Keratinocyte (primary cell): ENCODE measurements around the gene DNAJC8. TPM values are rescaled to one million over a fixed set of nuclear protein-coding genes. Genes with fewer than 3 reads are reported as not detected.

Experiments
- DNase-seq: peaks from one replicate; pipeline ENCODE4 v3.0.0-alpha.2; 2011; ENCODE audit warnings: low read depth, missing footprints, low spot score
- FAIRE-seq: peaks from 2 replicates; lab custom pipeline; 2011; peaks lifted over from hg19 to GRCh38; lab: Jason Lieb, UNC
- H2AFZ ChIP-seq: 2 replicates; pipeline ENCODE4 v1.6.0; 2012; ENCODE audit warnings: low read length, control low read depth, inconsistent platforms; ENCODE audit not compliant: control insufficient read depth
- H3K27ac ChIP-seq: 2 replicates; pipeline ENCODE4 v1.5.1; 2011; ENCODE audit warnings: low read length; ENCODE audit not compliant: control insufficient read depth, insufficient read depth
- H3K27me3 ChIP-seq: 3 replicates; pipeline ENCODE4 v1.6.0; 2011; ENCODE audit warnings: low read length; ENCODE audit not compliant: control insufficient read depth, insufficient read depth; ENCODE audit errors: extremely low read depth
- H3K36me3 ChIP-seq, 2 experiments: 2 replicates in 1 of 2; 3 replicates in 1 of 2; pipeline ENCODE4 v1.5.1; 2011; ENCODE audit warnings: low read length in 2 of 2, mild to moderate bottlenecking in 1 of 2; ENCODE audit not compliant: control insufficient read depth in 2 of 2, insufficient read depth in 2 of 2; ENCODE audit errors: extremely low read depth in 1 of 2
- H3K4me1 ChIP-seq: 3 replicates; pipeline ENCODE4 v1.5.1; 2011; ENCODE audit warnings: low read length; ENCODE audit not compliant: control insufficient read depth, insufficient read depth; ENCODE audit errors: extremely low read depth
- H3K4me2 ChIP-seq: 3 replicates; pipeline ENCODE4 v1.6.0; 2011; ENCODE audit warnings: low read depth, low read length; ENCODE audit not compliant: control insufficient read depth, insufficient read depth; ENCODE audit errors: extremely low read depth
- H3K4me3 ChIP-seq, 3 experiments: fragments of 200-600 bp in 1 of 3; sonication (generic) in 1 of 3; 2 replicates in 2 of 3; 3 replicates in 1 of 3; pipeline ENCODE4 v1.5.1; 2011 to 2016; ENCODE audit warnings: low read length in 3 of 3, mild to moderate bottlenecking in 3 of 3, control low read depth in 2 of 3, inconsistent platforms in 1 of 3, low read depth in 1 of 3, mixed read lengths in 1 of 3, mixed run types in 1 of 3, moderate library complexity in 1 of 3; ENCODE audit not compliant: control insufficient read depth in 2 of 3, insufficient read depth in 2 of 3; ENCODE audit errors: extremely low read depth in 1 of 3
- H3K79me2 ChIP-seq: 2 replicates; pipeline ENCODE4 v1.6.0; 2012; ENCODE audit warnings: low read length; ENCODE audit not compliant: control insufficient read depth, insufficient read depth
- H3K9ac ChIP-seq: 3 replicates; pipeline ENCODE4 v1.6.0; 2011; ENCODE audit warnings: low read length; ENCODE audit not compliant: control insufficient read depth, insufficient read depth; ENCODE audit errors: extremely low read depth
- H3K9me1 ChIP-seq: 3 replicates; pipeline ENCODE4 v1.6.0; 2011; ENCODE audit warnings: low read length; ENCODE audit not compliant: control insufficient read depth, insufficient read depth; ENCODE audit errors: extremely low read depth
- H3K9me3 ChIP-seq: 2 replicates; pipeline ENCODE4 v1.5.1; 2012; ENCODE audit warnings: low read depth, low read length; ENCODE audit not compliant: control insufficient read depth
- H4K20me1 ChIP-seq: 3 replicates; pipeline ENCODE4 v1.6.0; 2011; ENCODE audit warnings: low read length; ENCODE audit not compliant: control insufficient read depth, insufficient read depth; ENCODE audit errors: extremely low read depth
- EZH2 ChIP-seq: IDR thresholded peaks from one replicate; pipeline ENCODE4 v1.6.1; 2012; ENCODE audit warnings: inconsistent platforms, mild to moderate bottlenecking, low read length, moderate library complexity
- dilution Hi-C: fragments of 300-500 bp; cut with MboI; formaldehyde crosslinking; loops from one replicate; pipeline ENCODE4 v1.7.0; 2020; ENCODE audit warnings: low sequenced_read_pairs; ENCODE audit not compliant: extremely low pct_ligation_motif_present
- polyA plus RNA-seq, 5 experiments: library from polyadenylated mRNA; depleted of rRNA in 3 of 5; stranded (reverse) in 3 of 5; stranded (forward) in 1 of 5; unstranded in 1 of 5; fragments of >200 nt; gene quantifications; 1 replicate in 1 of 5; 2 replicates in 3 of 5; 3 replicates in 1 of 5; pipeline versions ENCODE4 v1.2.1 to v1.2.3, GENCODE V29; 2011 to 2012; ENCODE audit warnings: missing spikeins in 2 of 5, low read depth in 1 of 5, low replicate concordance in 1 of 5
- TF ChIP-seq, protein P1 (sequence below), 3 experiments: IDR thresholded peaks in 1 of 3; conservative IDR thresholded peaks in 1 of 3; optimal IDR thresholded peaks in 1 of 3; 2 replicates in 2 of 3; 3 replicates in 1 of 3; pipeline versions ENCODE3 to v1.5.1; 2011; ENCODE audit warnings: low read length in 3 of 3, mild to moderate bottlenecking in 3 of 3, moderate library complexity in 2 of 3, control low read depth in 1 of 3, inconsistent platforms in 1 of 3; ENCODE audit not compliant: insufficient read depth in 2 of 3; ENCODE audit errors: extremely low read depth in 1 of 3

DNAJC8 gene
- polyA plus RNA-seq, 1 donor (not counting 4 experiments of a cell fraction or from before 2014, with no cell fraction given) = 104 TPM

DNA sequence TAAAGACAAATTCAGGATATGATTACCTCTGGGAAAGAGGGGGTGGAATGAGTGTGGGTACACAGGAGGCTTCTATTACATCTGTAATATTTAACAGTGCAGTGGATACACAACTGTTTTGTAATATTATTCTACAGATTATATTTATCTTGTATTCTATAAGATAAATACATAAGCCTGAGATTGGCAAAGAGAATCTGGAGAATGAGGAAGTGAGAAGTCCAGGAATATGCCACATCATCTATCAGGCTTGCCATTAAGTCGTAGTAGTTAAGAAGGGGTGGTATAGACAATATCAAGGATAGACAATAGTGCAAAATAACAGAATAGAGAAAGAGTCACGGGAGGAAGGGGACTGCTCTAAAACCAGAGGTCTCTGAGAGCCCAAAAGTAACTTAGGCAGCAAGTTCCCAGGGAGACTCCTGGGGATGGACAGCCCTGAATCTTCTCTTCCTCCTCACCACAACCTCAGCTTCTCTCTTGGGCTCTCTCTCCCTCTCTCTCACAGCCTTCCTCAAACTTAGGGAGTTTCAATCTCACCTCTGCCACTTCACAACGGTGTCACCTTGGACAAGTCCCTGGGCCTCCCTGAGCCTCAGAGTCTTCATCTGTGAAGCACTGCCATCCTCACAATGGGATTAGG, 42.4 kb downstream of the DNAJC8 start:
- Histone ChIP-seq H3K79me2 (no peaks in the 10 kb centered on the region), H3K4me2 (peak overlapping the region; percentile 34), H4K20me1 (no peaks in the 10 kb centered on the region), H2AFZ (peak overlapping the region; percentile 45), H3K36me3 (no peaks in the 10 kb centered on the region), H3K9ac (no peak overlapping the region), H3K4me3 (peak overlapping the region in 1 of 3 experiments; percentile 2), H3K4me1 (peaks cover 27% of the 10 kb centered on the region), H3K9me3 (no peaks in the 10 kb centered on the region), H3K27me3 (no peaks in the 10 kb centered on the region), H3K27ac (no peak overlapping the region), H3K9me1 (no peaks in the 10 kb centered on the region)
- dilution Hi-C loops = no loop called here
- no peak for DNase-seq
- TF ChIP-seq, protein P1, sequence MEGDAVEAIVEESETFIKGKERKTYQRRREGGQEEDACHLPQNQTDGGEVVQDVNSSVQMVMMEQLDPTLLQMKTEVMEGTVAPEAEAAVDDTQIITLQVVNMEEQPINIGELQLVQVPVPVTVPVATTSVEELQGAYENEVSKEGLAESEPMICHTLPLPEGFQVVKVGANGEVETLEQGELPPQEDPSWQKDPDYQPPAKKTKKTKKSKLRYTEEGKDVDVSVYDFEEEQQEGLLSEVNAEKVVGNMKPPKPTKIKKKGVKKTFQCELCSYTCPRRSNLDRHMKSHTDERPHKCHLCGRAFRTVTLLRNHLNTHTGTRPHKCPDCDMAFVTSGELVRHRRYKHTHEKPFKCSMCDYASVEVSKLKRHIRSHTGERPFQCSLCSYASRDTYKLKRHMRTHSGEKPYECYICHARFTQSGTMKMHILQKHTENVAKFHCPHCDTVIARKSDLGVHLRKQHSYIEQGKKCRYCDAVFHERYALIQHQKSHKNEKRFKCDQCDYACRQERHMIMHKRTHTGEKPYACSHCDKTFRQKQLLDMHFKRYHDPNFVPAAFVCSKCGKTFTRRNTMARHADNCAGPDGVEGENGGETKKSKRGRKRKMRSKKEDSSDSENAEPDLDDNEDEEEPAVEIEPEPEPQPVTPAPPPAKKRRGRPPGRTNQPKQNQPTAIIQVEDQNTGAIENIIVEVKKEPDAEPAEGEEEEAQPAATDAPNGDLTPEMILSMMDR (optimal IDR thresholded peaks at IDR 0.05 in 1 of 3, IDR thresholded peaks at IDR 0.05 in 1 of 3, conservative IDR thresholded peaks at IDR 0.05 in 1 of 3; ENCODE audit: extremely low read depth in 1 of 3, insufficient read depth in 2 of 3, low read length in 3 of 3) = no peak
- no peak for TF ChIP-seq EZH2
- no peak for FAIRE-seq

DNA sequence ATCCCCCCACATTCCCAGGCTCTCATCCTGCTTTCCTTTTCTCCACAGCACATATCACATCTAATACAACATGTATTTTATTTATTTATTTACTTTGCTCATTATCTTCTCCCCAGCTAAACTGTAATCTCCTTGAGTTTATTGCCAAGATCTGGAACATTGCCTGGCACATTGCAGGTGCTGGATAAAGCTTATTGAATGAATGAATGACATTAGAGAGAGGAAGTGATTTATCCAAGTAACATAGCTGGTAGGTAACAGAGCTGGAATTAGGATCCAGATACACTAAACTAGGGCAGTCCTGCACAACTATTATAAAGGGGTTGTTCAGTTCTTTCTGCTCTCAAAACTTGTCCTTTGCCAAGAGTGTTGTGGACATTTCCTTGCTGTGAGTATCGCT, 47.8 kb downstream of the DNAJC8 start:
- H3K27ac ChIP-seq = no peak overlapping the region
- no peak for TF ChIP-seq EZH2
- TF ChIP-seq, protein P1 (optimal IDR thresholded peaks at IDR 0.05 in 1 of 3, IDR thresholded peaks at IDR 0.05 in 1 of 3, conservative IDR thresholded peaks at IDR 0.05 in 1 of 3; ENCODE audit: extremely low read depth in 1 of 3, insufficient read depth in 2 of 3, low read length in 3 of 3) = no peak
- no peaks in the 10 kb centered on the region for H3K79me2 ChIP-seq
- H3K27me3 ChIP-seq = no peaks in the 10 kb centered on the region
- no peak overlapping the region for H3K4me3 ChIP-seq
- no peak overlapping the region for H3K4me2 ChIP-seq
- DNase-seq = no peak
- H2AFZ ChIP-seq = no peak overlapping the region
- H3K9me1 ChIP-seq = no peaks in the 10 kb centered on the region
- H3K36me3 ChIP-seq = no peaks in the 10 kb centered on the region
- no peak overlapping the region for H3K9ac ChIP-seq
- H3K4me1 ChIP-seq = peaks cover 3% of the 10 kb centered on the region
- dilution Hi-C loops = no loop called here
- no peaks in the 10 kb centered on the region for H3K9me3 ChIP-seq
- FAIRE-seq = no peak
- no peaks in the 10 kb centered on the region for H4K20me1 ChIP-seq
